ENCODE results near the gene APBB2.

The APBB2 gene

GRCh38 chr4:40969501-40969900, 244.8 kb downstream of the APBB2 start:
- no peak for DNase-seq (ENCODE audit: low read depth)
- no peak overlapping the region for H3K4me3 ChIP-seq (ENCODE audit: low read depth, low read length)
- no peak for TF ChIP-seq CTCF (IDR thresholded peaks at IDR 0.05; ENCODE audit: insufficient read depth, low read depth, low read length, missing control alignments)

GRCh38 chr4:40967550-40967949, 246.8 kb downstream of the APBB2 start:
- TF ChIP-seq CTCF (IDR thresholded peaks at IDR 0.05; ENCODE audit: insufficient read depth, low read depth, low read length, missing control alignments), result no peak
- no peak for DNase-seq (ENCODE audit: low read depth)
- H3K4me3 ChIP-seq (ENCODE audit: low read depth, low read length), result no peak overlapping the region

- TF ChIP-seq CTCF (IDR thresholded peaks at IDR 0.05; ENCODE audit: insufficient read depth, low read depth, low read length, missing control alignments), result no peak
- no peak overlapping the region for H3K4me3 ChIP-seq (ENCODE audit: low read depth, low read length)
- no peak for DNase-seq (ENCODE audit: low read depth)
Measured at GRCh38 chr4:40966091-40966490, 248.3 kb downstream of the APBB2 start.

GRCh38 chr4:40963897-40964478, 250.4 kb downstream of the APBB2 start:
- no peak for DNase-seq (ENCODE audit: low read depth)
- TF ChIP-seq CTCF (IDR thresholded peaks at IDR 0.05; ENCODE audit: insufficient read depth, low read depth, low read length, missing control alignments), result no peak

GRCh38 chr4:40962551-40963180, 251.7 kb downstream of the APBB2 start:
- DNase-seq (ENCODE audit: low read depth), result no peak
- no peak overlapping the region for H3K4me3 ChIP-seq (ENCODE audit: low read depth, low read length)
- TF ChIP-seq CTCF (IDR thresholded peaks at IDR 0.05; ENCODE audit: insufficient read depth, low read depth, low read length, missing control alignments), result no peak

More at GRCh38 chr4:40963897-40964478, 250.4 kb downstream of the APBB2 start:
- no peak overlapping the region for H3K4me3 ChIP-seq (ENCODE audit: low read depth, low read length)

- H3K4me3 ChIP-seq (ENCODE audit: low read depth, low read length), result no peak overlapping the region
- no peak for DNase-seq (ENCODE audit: low read depth)
- no peak for TF ChIP-seq CTCF (IDR thresholded peaks at IDR 0.05; ENCODE audit: insufficient read depth, low read depth, low read length, missing control alignments)
Measured at GRCh38 chr4:40960941-40961340, 253.4 kb downstream of the APBB2 start.

- no peak for TF ChIP-seq CTCF (IDR thresholded peaks at IDR 0.05; ENCODE audit: insufficient read depth, low read depth, low read length, missing control alignments)
- DNase-seq (ENCODE audit: low read depth), result no peak
- H3K4me3 ChIP-seq (ENCODE audit: low read depth, low read length), result no peak overlapping the region
Measured at GRCh38 chr4:40957281-40957680, 257.1 kb downstream of the APBB2 start.

All from GM12865 (cell line).